ENCODE measurements around the gene ATAD5.
A peak's percentile ranks its signal among the peaks of the same experiment; 100 is the strongest.

DNA sequence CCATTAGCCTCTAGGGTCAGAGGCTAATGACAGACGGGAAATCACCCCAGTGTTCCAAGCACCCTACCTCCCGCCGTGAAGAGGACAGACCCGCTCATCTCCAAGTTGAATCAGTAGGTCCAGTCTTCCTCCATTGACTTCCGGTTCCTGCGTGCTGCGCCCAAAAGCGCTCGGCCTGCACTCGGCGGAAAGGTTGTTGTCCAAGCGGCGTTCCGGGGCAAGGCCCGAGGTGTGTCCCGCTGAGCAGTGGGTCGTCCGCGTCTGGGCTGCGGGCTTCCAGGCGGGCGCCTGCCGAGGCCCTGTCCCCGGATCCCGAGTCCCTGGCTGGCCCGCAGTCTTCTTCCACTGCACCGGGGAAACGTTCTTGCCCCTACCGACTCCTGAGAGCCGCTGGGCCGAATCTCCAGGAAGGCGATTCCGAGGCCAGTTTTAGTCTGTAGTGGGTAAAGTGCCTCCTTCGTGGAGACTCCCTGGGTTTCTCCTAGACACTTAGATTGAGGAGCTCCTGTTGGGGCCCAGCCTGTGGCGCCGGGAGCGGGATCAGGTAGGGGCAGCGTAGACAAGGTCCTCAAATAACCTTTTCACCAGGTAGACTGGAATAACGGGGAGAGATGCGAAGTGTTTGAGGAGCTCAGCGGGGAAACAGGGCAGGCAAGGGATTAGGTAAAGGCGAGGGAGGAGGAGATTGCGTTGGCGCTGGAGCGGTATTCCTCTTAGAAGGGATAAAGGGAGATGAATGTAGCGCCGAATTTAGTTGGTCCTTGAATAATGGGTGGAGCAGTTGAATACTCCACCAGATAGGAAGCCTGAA is 74.5 kb downstream of the ATAD5 start, which contains the start of gene TEFM:
- TF ChIP-seq YY1 (IDR thresholded peaks at IDR 0.05; ENCODE audit: insufficient read depth, insufficient read length) (peak; percentile 39), ZNF274 (IDR thresholded peaks at IDR 0.05; ENCODE audit: low read depth, low read length) (no peak)

All from NT2/D1 (cell line).